Head of caudate nucleus (tissue), 42 donors: ENCODE results near the gene SCPEP1.
A peak's percentile ranks its signal among the peaks of the same experiment; 100 is the strongest.
"Not testable (repeated sequence)": the region's sequence is repeated elsewhere in the genome, so short reads cannot be mapped to it uniquely, and the experiment has no call there.

Source experiments
- DNase-seq, 42 donors: peaks; one replicate each; pipeline versions ENCODE4 v3.0.0 to v3.0.0-alpha.2; 2020 to 2021; ENCODE audit warnings: mixed read lengths in 7 of 42
- intact Hi-C: fragments of 100-400 bp; cut with DNase I; formaldehyde crosslinking; loops from one replicate; pipeline ENCODE4 v1.15.0; 2022

Gene SCPEP1, protein sequence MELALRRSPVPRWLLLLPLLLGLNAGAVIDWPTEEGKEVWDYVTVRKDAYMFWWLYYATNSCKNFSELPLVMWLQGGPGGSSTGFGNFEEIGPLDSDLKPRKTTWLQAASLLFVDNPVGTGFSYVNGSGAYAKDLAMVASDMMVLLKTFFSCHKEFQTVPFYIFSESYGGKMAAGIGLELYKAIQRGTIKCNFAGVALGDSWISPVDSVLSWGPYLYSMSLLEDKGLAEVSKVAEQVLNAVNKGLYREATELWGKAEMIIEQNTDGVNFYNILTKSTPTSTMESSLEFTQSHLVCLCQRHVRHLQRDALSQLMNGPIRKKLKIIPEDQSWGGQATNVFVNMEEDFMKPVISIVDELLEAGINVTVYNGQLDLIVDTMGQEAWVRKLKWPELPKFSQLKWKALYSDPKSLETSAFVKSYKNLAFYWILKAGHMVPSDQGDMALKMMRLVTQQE

DNA sequence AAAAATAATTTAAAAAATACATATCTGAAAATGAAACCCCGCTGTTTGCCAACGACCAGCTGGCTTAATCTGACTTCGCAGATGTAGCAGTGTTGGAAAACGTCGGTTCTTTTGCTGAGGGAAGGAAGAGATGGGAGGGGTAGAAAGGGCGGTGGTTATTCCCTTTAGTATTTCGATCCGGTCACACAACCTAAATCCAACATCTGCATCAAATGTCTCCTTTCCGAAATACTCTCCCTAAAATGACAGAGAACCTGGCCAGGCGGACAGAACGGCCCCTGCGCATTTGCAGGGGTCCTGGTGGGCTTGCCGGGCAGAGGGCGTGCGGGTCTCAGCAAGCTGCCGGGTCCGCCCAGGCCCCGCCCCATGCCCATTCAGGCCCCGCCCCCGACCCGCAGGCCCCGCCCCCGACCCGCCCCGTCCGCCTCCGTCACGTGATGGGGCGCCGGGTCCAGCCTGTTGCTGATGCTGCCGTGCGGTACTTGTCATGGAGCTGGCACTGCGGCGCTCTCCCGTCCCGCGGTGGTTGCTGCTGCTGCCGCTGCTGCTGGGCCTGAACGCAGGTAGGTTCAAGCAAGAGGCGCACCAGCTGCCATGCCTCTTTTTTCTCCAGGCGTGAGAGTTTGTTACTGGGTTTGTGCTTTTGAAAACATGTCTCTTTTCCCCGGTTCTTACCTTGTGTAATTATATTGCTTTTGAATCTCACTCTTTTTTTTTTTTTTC is at the start of gene SCPEP1:
Gene SCPEP1 (plus strand): TSS at position 459 of the 723 bp plus-strand sequence. CDS start 29 bp downstream, at position 488.
- intact Hi-C loops, result loop anchor here (10.0 kb wide), 1 partner anchor 107 kb away; the partner anchor contains the start of gene AKAP1
- peak; percentile 81 to 96 (median 90) for DNase-seq

DNA sequence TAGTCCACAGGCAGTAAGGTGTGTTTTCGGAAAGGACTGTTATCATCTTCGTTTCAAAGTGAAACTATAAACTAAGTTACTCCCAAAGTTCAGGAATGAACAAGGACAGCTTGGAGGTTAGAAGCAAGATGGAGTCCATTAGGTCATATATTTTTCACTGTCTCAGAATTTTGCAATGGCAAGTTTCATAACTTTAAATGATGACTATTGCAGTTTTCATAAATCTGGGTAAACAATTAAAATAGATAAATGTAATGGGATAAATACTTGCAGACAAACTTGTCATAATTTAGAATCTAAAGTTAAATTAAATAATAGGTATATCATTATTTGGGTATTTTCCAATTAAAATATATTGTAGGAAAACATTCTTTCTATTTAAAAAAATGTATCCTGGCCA is 49.3 kb upstream of the SCPEP1 start:
- intact Hi-C loops, result no loop called here
- DNase-seq, result no peak

DNA sequence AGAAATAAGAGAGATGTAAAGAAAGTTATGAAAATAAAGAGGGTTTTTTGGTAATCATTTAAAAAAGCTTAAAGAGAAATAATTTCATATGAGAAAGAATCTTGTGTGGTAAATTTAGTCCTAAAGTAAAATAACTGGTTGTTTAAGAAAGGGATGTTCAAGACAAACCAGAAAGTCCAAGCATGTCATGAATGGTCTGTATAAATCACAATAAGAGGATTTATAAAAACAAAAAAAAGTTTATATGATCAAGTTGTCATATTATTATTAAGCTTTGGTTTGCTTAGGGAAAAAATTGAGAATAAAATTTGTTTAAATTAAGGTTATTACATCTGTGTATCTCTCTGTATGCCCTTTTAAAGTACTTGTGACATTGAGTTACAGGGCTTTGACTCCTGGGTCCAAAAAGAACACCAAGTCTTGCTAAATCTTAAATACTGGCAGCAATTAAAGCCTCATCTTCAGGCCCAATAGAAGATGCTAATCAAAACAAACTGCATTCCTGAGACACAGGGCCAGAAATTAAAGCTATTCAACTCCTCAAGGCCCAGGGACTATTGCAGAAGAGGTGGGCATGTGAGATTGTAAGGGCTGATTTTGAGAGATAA is 48.5 kb upstream of the SCPEP1 start:
- intact Hi-C loops, result no loop called here
- DNase-seq, result no peak

DNA sequence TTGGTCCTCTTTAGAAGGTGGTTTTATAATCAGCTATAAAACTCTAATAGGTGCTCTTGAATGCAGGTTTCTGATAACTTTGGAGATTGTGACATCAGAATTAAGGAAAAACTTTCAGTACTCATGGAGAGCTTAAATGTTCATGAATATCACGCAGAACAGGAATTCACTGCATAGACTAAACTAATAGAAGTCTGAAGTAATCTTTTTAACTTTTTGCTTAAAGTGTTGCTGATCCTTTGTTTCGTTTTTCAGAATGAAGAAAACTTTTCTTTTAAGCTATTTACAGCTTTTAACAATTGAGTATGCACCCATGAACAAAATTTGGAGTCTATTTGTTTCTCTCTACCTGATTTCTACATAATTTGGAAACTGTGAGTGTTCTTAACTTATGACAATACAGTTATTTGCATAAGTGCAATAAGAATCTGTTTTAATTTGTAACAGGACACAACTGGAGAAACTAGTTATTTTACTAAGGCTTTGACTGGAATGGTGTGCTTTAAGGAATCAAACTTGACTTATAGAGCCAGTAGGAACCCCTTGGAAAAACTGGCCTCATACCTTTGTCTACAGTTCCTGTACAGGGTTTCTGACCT is 47.1 kb upstream of the SCPEP1 start:
- intact Hi-C loops, result no loop called here
- DNase-seq, result no peak

DNA sequence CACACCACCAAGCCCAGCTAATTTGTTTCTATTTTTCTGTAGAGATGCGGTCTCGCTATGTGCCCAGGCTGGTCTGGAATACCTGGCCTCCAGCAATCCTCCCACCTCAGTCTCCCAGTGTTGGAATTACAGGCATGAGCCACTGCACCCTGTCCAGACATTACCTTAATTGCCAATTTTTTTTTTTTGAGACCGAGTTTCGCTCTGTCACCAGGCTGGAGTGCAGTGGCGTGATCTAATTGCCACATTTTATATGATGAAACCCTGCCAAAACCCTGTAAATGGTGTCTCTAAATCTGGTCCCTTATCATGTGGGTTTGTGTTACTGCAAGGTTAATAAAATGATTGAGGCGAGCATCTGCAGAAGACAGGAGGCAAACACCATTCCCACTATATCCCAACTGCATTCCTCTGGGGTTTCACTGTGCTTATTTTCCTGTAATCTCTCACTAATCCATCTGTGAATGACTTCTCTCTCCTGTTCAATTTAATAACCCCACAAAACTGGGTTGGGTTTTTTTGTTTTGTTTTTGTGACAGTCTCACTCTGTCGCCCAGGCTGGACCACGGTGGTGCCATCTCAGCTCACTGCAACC is 44.7 kb upstream of the SCPEP1 start:
- intact Hi-C loops, result no loop called here

DNA sequence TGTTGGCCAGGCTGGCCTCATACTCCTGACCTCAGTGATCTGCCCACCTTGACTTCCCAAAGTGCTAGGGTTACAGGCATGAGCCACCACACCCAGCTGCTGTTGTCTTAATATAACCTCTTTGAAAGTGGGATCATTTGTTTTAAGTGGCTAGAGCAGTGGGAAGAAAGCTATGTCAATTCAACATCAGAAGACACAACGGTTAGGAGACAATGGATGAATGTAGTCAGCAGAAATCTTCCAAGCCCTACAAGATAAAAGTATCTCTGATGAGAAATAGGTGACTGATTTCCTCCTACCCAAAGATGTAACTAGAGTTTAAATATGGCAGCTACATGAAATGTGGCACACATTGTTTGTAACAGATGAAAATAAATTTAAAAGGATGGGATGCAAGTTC is 44.1 kb upstream of the SCPEP1 start:
- DNase-seq, result no peak
- intact Hi-C loops, result no loop called here

More for the DNA sequence above, 44.7 kb upstream of the SCPEP1 start:
- no peak for DNase-seq

DNA sequence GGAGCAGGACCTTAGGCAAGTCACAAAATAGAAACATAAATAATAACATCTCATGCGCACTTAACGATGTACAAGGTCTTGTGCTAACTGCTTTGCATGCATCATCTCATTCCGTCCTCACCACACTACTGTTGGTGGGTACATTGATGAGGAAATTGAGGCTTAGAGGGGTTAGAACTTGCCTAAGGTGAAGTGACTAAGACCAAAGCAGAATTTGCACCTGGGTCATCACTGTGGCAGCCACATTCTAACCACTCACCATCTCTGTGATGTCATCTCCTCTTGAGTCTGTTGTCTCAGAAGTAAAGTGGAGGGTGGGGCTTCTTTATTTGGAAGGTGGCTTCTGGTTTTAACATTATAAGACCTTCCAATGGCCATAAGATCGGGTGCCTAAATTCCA is 43.7 kb upstream of the SCPEP1 start:
- DNase-seq, result no peak
- intact Hi-C loops, result no loop called here

DNA sequence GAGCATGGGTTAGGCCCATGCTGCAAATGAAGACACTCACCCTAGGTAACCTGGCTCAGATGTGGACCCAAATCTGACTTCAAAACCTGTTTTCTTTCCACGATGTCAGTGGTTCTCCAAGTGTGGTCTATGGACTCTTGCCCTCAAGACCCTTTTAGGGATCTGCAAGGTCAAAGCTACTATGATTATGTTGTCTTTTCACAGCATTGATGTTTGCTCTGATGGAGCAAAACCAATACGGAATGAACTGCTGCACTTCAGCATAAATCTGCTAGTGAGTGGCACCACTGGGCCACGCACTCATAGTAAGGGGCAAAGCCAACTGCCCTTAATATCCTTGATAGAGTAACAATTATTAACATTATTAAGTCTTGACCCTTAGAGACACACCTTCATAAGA is 42.5 kb upstream of the SCPEP1 start:
- intact Hi-C loops, result no loop called here

DNA sequence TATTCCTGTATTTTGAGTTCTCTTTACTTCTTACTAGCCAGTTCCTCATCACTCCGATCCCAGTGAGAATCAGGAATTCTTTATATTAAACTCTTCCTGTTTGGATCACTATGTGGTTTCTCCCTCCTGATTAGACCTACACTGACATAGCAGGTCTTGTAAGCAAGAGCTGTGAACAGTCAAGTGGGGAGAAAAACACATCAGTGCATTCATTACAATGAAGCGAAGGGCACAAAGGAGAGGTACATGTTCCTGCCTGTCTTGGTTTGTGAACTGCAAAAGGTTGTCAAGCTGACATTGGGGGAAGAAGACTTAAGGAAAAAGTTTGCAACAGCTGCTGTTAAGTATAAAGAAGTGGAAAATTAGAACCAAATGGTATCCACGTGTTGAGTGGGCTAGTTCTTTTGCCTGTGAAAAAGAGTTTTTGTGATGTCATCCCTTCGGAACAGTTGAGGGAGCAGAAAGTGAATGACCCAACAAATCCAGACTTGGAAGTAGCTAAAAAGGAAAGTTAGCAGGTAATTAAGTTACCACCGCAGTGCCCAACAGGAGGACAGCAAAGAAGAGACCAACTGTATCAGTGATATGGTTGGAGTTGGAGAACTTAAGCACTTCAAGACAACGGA is 41.1 kb upstream of the SCPEP1 start:
- no peak for DNase-seq
- intact Hi-C loops, result no loop called here

More for the DNA sequence above, 42.5 kb upstream of the SCPEP1 start:
- no peak for DNase-seq

DNA sequence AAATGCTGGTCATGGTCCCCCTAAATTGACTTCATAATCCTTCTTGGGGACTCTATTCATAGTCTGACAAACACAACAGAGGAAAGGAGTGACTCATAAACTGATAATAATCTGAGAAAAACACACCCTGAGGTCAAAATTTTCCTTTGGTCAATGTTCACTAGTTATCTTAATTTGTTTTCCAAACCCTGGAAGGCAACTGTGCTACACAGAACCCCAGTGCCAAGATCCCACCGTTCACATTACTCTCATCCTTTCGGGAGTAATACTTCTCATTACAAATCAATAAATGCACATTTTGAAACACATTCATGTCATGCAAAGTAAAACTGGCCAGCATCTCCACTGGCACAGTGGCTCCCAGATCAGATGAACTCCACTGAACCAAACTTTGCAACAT is 40.2 kb upstream of the SCPEP1 start:
- DNase-seq, result no peak
- intact Hi-C loops, result no loop called here

DNA sequence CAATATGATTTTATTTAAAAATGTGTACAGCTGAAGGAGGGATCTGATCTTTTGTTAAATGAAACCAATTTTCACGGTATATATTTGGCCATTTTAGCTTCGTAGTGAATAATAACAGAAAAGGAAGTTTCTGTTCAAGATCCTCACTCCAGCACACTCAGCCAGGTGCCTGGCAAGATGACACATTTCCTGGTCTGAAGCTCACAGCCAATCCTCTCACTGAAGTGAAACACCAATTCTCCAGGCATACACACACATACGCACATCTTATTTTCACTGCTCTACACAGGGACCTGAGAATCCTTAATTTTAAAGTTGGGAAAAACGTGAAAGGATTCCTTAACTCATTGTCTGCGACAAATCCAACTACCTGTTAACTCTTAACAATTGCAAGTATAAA is 39.7 kb upstream of the SCPEP1 start:
- intact Hi-C loops, DNase-seq: not testable (repeated sequence)

DNA sequence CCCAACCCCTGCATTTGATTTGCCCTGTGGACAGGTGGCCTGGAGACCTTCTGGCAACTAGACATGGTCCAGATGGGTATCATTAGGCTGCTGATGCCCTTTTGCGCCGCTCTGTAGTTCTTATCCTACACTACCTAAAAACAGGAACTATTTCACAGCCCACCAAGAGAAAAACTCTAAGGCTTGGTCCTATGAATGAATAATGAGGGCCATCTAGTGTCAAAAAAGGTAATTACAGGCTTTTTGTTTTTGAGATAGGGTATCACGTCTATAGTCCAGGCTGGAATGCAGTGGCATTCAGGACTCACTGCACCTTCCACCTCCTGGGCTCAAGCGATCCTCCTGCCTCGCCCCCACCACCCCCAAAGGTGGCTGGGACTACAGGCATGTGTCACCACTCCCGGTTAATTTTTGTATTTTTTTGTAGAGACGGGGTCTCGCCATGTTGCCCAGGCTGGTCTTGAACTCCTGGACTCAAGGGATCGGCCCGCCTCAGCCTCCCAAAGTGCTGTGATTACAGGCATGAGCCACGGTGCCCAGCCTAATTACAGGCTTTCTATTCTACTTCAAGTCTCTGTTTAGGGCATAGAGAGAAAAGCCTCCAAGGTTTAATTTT is 38.0 kb upstream of the SCPEP1 start:
- DNase-seq, result peak in 1 of 42 donors; percentile 6
- intact Hi-C loops, result no loop called here

DNA sequence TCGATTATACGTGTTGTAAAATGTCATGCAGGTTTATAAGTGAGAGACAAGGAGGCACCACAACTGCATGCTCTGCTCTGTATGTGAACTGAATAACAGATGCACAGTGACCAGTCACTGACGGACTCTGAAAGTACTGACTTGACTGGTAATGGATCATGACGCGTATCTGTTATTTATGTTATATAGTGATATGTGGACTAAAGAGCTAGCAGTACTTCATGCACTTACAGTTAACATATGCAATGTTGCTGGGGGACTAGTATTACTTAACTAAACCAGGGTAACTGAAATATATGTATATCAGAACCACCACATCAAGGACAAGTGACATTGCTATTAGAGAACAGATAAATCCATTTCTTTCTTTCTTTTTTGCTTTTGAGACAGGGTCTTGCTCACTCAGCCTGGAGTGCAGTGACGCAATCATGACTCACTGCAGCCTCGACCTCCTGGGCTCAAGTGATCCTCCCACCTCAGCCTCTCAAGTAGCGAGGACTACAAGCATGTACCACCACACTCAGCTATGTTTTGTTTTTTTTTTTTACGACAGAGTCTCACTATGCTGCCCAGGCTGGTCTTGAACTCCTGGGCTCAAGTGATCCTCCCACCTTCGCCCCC is 34.3 kb upstream of the SCPEP1 start:
- DNase-seq, result no peak
- intact Hi-C loops, result no loop called here

DNA sequence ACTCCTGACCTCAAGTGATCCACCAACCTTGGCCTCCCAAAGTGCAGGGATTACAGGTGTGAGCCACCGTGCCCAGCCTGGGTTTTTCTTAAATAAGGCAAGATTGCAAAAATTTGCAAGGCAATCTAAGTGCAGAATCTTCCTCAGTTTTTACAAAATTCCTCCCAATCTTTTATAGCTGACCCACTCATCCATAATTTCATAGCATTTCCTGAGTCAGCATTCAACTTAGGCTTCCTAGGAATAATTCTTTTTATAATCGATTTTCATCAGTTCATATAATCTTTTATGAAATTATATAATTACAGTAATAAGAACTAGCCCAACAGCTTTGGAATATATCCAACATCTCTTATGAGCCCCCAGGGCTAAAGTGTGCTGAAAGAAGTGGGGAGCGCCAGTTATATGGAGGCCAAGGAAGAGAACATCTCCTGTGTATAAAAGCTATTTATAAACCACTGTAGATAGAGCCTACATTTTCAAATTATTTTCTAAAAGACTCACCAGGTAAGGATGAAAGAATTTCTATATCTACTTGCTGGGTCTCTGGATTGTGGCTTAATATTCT is 31.9 kb upstream of the SCPEP1 start:
- intact Hi-C loops, result no loop called here
- no peak for DNase-seq

DNA sequence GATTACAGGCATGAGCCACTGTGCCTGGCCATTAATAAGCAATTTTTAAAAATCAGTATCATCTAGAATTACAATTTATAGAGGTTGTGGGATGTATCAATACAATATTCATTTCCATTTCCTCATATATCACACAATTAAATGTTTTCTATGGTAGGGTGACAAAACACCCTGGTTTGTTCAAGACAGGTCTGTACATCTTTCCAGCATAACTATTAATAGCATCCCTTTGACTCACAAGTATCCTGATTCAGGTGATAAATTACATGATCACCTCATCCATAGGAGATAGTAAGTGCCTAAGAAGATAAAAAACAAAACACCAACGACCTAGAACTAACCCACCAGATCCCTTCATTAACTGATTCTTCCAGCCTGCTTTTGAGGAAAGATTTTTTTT is 30.2 kb upstream of the SCPEP1 start:
- no peak for DNase-seq
- intact Hi-C loops, result no loop called here

DNA sequence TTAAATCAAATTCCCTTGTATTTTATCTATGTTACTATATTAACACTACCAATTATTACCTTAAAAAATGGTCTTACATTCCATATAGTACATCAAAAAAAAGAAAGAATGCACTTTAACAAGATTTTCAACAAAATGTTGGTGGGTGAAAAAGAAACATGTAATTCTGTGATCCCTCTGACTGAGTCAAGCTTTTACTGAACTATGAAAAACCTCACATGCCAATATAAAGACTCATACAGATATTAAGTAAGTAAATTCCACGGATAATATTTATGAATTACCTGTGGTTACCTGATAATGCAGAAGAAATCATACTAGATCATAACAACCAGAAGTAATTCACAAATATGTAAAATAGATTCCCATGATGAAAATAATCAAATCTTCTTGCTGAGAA is 29.4 kb upstream of the SCPEP1 start:
- intact Hi-C loops, result no loop called here

DNA sequence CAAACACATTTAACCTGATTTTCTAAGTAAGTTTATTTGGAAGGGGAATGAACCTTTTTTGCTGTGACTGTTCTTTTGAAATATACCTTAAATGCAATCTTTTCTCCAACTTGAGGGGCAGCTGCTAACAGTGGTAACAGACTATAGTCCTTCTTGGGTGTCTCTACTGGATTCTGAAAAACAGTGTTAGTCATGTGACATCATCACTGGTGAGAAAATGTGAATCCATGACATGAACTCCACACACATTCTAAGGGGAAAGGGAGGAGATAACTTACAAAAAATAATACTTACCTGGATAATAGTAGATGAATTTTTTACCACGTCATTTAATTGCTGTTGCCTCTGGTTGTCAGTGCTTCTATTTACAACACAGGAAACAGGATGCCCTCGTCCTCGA is 28.3 kb upstream of the SCPEP1 start:
- DNase-seq, result no peak
- intact Hi-C loops, result no loop called here

More for the DNA sequence above, 29.4 kb upstream of the SCPEP1 start:
- no peak for DNase-seq

DNA sequence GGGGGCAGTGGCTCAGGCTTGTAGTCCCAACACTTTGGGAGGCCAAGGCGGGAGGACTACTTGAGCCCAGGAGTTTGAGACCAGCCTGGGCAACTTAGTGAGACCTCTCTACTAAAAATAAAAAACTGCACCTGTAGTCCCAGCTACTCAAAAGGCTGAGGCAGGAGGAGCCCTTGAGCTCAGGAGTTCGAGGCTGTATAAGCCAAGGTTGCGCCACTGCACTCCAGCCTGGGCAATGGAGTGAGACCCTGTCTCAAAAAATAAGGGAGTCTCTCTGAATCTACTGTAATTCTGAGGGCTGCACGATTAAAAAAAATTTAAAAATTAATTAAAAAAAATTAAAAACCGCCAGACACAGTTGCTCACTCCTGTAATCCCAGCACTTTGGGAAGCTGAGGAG is 20.9 kb upstream of the SCPEP1 start:
- DNase-seq, result no peak
- intact Hi-C loops, result no loop called here
